Hematopoietic multipotent progenitor cell (in vitro differentiated cells): ENCODE data around the gene PHLDA2. TPM values are rescaled to one million over a fixed set of nuclear protein-coding genes. Genes with fewer than 3 reads are reported as not detected.
"Not testable (repeated sequence)": the region's sequence is repeated elsewhere in the genome, so short reads cannot be mapped to it uniquely, and the experiment has no call there.

ENCODE experiments used
- DNase-seq, 3 donors: peaks; one replicate each; pipeline ENCODE4 v3.0.0-alpha.2; 2011 to 2015; ENCODE audit warnings: low read depth in 2 of 3, low spot score in 2 of 3
- total RNA-seq: library from RNA; depleted of rRNA; stranded (reverse); fragments of >200 nt; gene quantifications from one replicate; pipeline ENCODE4 v1.2.3, GENCODE V29; 2012

PHLDA2 gene
- total RNA-seq, 1 donor: 1.1 TPM

DNA sequence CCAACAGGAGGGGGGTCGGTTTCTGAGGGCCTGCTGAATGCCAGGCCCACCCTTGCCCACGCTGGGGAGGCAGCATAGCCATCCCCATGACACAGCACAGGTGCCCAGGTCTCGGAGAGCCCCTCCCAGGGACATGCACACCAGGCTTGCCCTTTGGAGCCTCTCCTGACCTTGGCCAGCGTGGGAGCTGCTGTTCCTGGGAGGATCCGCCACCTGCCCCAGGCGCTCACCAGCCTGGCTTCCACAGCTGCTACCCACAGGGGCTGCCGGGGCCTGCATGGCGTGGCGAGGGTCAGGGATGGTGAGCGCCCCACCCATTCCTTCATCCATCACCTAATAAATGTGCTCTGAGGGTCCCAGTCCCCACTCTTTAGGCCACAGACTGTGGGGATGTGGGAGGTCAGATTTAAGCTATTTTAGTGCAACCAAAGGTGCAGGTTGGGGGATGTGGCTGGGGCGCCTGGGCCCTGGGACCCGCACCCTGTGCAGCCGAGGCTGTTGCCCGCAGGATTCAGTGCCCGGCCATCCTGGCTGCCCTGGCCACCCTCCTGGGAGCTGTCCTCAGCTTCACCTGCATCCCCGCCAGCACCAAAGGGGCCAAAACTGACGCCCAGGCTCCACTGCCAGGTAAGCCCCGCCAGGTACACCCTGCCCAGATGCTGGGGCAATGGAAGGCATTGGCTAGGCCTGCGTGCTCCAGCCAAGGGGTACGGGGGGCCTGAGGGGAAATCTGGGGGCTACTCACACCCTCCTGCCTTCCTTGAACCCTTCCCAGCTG lies 12.9 kb downstream of the PHLDA2 start:
- DNase-seq: no peak

DNA sequence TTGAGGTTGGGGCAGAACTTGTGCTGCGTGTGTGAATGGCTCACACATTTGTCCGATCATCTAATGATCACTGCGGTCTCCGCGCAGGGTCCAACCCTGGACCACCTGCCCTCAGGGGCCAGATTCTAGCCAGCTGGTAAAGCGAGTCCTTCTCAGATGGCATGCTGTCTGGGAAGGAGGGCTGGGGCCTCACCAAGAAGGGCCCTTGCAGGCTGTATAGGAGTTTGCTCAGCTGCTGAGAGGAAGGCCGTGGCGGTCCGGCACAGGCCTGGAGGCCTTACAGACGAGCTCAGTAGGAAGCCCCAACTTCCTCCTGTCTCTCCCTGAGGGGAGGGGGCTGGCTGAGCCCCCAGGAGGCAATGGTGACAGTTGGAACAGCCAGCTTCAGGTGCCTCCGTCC lies 13.7 kb downstream of the PHLDA2 start:
- DNase-seq: no peak

DNA sequence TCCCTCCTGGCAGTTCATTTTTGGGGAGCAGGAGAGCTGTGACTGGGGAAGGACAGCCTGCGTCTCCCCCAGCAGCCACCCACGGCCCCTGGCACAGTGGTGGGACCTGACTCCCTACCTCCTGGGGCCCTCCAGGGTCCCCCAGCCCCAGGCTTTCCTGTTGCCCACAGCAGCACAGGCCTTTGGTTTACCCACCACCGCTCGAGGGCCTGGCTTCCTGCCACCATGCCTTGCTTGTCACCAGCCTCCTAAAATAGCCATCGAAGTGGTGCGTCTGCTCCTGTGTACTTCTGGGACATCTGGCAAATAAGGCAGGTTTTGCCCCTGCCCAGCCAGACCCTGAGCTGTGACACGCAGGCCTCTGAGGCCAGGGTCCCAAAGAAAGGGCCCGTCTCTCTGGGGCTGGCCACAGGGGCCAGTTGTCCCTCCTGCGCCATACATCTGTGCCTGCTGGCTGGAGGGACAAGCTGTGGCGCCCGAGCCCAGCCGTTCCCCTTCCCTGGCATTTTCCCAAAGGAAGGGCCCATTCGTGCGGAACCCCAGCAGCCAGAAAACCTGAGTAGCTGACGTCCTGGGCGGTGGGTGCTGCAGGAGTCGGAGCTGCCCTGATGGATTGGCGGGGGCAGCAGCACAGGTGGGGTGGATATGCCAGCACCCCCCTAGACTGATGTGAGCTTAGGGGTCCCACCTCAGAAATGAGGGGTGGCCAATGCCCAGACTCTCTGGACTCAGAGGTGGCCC lies 14.6 kb downstream of the PHLDA2 start:
- DNase-seq: peak in 1 of 3 donors; percentile 67

GRCh38 chr11:2913776-2914175 lies 15.4 kb downstream of the PHLDA2 start:
- no peak for DNase-seq

DNA sequence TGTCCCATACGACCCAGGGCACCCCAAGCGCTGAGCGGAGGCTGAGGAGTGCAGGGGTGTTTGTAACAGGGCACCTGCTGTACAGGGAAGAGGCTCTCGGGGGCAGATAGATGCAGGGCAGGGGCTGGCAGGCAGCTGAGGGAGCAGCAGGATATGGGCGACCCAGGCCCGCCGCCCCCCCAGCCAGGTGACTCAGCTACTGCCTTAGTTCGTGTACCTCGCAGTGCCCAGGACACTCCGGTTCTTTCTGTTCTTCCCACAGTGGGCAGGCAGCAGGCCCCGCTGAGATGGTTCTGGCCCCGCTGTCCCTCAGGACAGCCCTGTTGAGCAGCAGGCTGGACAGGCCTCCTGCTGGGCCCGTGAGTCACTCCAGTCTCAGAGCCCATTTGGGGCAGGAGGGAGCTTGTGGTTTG lies 16.2 kb downstream of the PHLDA2 start:
- no peak for DNase-seq

- peak in 2 of 3 donors; percentile 58 to 66 for DNase-seq
Observed at GRCh38 chr11:2912498-2912897, 16.7 kb downstream of the PHLDA2 start.

GRCh38 chr11:2911785-2912391 lies 17.3 kb downstream of the PHLDA2 start:
- no peak for DNase-seq

- DNase-seq: no peak
Observed at GRCh38 chr11:2911088-2911784, 18.0 kb downstream of the PHLDA2 start.

- DNase-seq: no peak
Observed at GRCh38 chr11:2910401-2910955, 18.7 kb downstream of the PHLDA2 start.

- no peak for DNase-seq
Observed at GRCh38 chr11:2909133-2909902, 19.9 kb downstream of the PHLDA2 start.

GRCh38 chr11:2908130-2908529 lies 21.1 kb downstream of the PHLDA2 start:
- DNase-seq: no peak

GRCh38 chr11:2905299-2905698 lies 23.9 kb downstream of the PHLDA2 start:
- DNase-seq: not testable (repeated sequence)

GRCh38 chr11:2904153-2905052 lies 24.8 kb downstream of the PHLDA2 start:
- no peak for DNase-seq

- no peak for DNase-seq
Observed at GRCh38 chr11:2903672-2904011, 25.6 kb downstream of the PHLDA2 start.

GRCh38 chr11:2902784-2903671 lies 26.2 kb downstream of the PHLDA2 start:
- DNase-seq: no peak

DNA sequence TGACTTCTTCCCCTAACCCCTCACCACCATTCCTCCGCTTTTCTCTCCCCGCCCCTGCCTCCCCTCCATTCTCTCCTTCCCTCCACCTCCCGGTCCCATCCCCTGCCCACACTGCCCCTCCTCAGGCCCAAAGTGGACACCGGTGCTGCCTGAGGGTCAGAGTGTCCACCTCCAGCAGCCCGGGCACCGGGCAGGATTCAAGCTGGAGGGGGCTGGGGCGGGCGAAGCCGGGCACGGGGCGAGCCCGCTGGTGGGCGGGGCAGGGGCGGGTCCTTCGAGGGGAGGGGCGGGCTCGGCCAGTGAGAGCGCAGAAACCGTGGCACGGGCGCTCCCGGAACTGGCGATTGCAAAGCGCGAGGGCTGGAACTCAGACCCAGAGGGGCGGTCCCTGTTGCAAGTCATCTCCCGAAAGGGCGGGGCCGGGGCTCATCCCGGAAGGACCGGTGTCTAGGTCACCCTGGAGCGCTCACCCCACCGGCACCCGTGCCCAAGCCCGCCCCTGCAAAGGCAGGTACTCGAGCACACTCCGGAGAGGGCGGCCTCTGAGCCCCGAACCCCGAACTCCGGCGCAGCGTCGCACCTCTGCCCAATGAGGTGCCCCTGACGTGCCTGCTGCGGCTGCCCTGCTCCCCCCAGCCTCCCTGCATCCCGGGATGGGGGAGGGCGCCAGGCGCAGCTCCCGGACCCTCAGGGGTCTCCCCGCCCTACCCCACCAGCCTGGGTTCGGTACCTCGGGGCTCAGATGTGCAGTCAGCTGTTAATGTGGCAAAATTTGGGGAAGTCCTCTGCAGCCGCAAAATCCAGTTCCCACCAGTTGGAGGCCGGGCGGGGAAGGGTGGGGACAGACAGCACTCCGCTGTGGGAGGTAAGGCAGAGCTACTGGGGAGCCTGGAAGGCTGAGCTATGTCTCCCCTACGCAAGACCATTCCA lies 27.1 kb downstream of the PHLDA2 start:
- peak; percentile 53 to 76 (median 73) for DNase-seq

GRCh38 chr11:2901196-2901796 lies 27.9 kb downstream of the PHLDA2 start:
- DNase-seq: no peak
